OCI-LY7 (cell line): ENCODE measurements around the gene TLE3. TPM values are rescaled to one million over a fixed set of nuclear protein-coding genes. Genes with fewer than 3 reads are reported as not detected.

Experiments used
- BruUV-seq: library from RNA; stranded (reverse); fragments of 400-500 nt; replicated peaks from 2 replicates; lab custom pipeline; 2021; lab: Mats Ljungman, UMichigan
- CTCF ChIA-PET: fragments of 300-600 bp; sonication (Branson Sonifier 250); formaldehyde crosslinking; loops from one replicate; lab custom pipeline; 2022; ENCODE audit warnings: antibody characterized with exemption; ENCODE audit not compliant: unreplicated experiment; lab: Charles Lee
- POLR2A ChIA-PET: fragments of 300-600 bp; sonication (Branson Sonifier 250); formaldehyde crosslinking; loops from one replicate; lab custom pipeline; 2022; ENCODE audit warnings: antibody characterized with exemption; lab: Charles Lee
- DNase-seq: peaks from one replicate; pipeline ENCODE4 v3.0.0-alpha.2; 2015; ENCODE audit warnings: low spot score
- H2AFZ ChIP-seq: fragments of 200-600 bp; sonication (generic), shearing (Covaris generic); 2 replicates; pipeline ENCODE4 v1.6.1; 2014; ENCODE audit warnings: mild to moderate bottlenecking, antibody characterized with exemption, low read length, moderate library complexity
- H3K27ac ChIP-seq: fragments of 200-600 bp; sonication (generic); 2 replicates; pipeline ENCODE4 v1.5.1; 2014; ENCODE audit warnings: mixed run types, low read depth, mild to moderate bottlenecking, moderate library complexity, low read length, inconsistent platforms; ENCODE audit not compliant: poor library complexity, severe bottlenecking
- H3K36me3 ChIP-seq: fragments of 200-600 bp; sonication (generic); 2 replicates; pipeline ENCODE4 v1.6.1; 2014; ENCODE audit warnings: mild to moderate bottlenecking, antibody characterized with exemption, low read length, moderate library complexity, mixed read lengths; ENCODE audit not compliant: insufficient read depth
- H3K4me1 ChIP-seq: fragments of 200-600 bp; sonication (generic); 2 replicates; pipeline ENCODE4 v1.5.1; 2014; ENCODE audit warnings: mild to moderate bottlenecking, low read length; ENCODE audit not compliant: insufficient read depth, poor library complexity, severe bottlenecking
- H3K4me2 ChIP-seq: fragments of 200-600 bp; sonication (generic); 2 replicates; pipeline ENCODE4 v1.6.1; 2014; ENCODE audit warnings: mild to moderate bottlenecking, low read length
- H3K4me3 ChIP-seq: fragments of 200-600 bp; sonication (generic); 2 replicates; pipeline ENCODE4 v1.5.1; 2014; ENCODE audit warnings: mild to moderate bottlenecking, low read depth, low read length; ENCODE audit not compliant: poor library complexity, severe bottlenecking
- H3K79me2 ChIP-seq: fragments of 200-600 bp; sonication (generic); 2 replicates; pipeline ENCODE4 v1.6.1; 2016; ENCODE audit warnings: low read depth, mild to moderate bottlenecking, low read length, moderate library complexity, mixed read lengths; ENCODE audit not compliant: insufficient read depth
- H3K9me2 ChIP-seq: fragments of 200-600 bp; sonication (generic); 2 replicates; pipeline ENCODE4 v1.6.1; 2016; ENCODE audit warnings: mild to moderate bottlenecking, low read length, mixed read lengths; ENCODE audit not compliant: insufficient read depth
- H3K9me3 ChIP-seq: fragments of 200-600 bp; sonication (generic); 2 replicates; pipeline ENCODE4 v1.6.1; 2014; ENCODE audit warnings: mild to moderate bottlenecking, mixed run types, low read length, mixed read lengths
- H4K20me1 ChIP-seq: fragments of 200-600 bp; sonication (generic); 2 replicates; pipeline ENCODE4 v1.6.1; 2014; ENCODE audit warnings: mild to moderate bottlenecking, antibody characterized with exemption, low read length, moderate library complexity, mixed read lengths; ENCODE audit not compliant: insufficient read depth
- EZH2phosphoT487 ChIP-seq: fragments of 200-600 bp; sonication (generic); IDR thresholded peaks from 2 replicates; pipeline ENCODE4 v1.6.1; 2018; ENCODE audit warnings: low read depth, borderline replicate concordance, mild to moderate bottlenecking, mixed run types, antibody characterized with exemption, low read length, moderate library complexity, mixed read lengths
- intact Hi-C: fragments of 100-400 bp; cut with micrococcal nuclease; formaldehyde crosslinking; loops from one replicate; pipeline ENCODE4 v1.10.0; 2022; ENCODE audit not compliant: unreplicated experiment
- total RNA-seq, 2 experiments: library from RNA; depleted of rRNA in 1 of 2; stranded (reverse); fragments of >200 nt in 1 of 2; shearing (Covaris generic) in 1 of 2; gene quantifications; 2 replicates each; pipeline ENCODE4 v1.2.3, GENCODE V29; 2014 to 2022
- TF ChIP-seq, protein P1 (sequence below): fragments of 200-600 bp; sonication (generic); conservative IDR thresholded peaks from 2 replicates; pipeline ENCODE4 v1.5.1; 2014; ENCODE audit warnings: mild to moderate bottlenecking, antibody characterized with exemption, low read length, moderate library complexity, mixed read lengths

Gene TLE3
- total RNA-seq, 2 experiments from 2014 or later = 31.9 to 37.9 TPM

DNA sequence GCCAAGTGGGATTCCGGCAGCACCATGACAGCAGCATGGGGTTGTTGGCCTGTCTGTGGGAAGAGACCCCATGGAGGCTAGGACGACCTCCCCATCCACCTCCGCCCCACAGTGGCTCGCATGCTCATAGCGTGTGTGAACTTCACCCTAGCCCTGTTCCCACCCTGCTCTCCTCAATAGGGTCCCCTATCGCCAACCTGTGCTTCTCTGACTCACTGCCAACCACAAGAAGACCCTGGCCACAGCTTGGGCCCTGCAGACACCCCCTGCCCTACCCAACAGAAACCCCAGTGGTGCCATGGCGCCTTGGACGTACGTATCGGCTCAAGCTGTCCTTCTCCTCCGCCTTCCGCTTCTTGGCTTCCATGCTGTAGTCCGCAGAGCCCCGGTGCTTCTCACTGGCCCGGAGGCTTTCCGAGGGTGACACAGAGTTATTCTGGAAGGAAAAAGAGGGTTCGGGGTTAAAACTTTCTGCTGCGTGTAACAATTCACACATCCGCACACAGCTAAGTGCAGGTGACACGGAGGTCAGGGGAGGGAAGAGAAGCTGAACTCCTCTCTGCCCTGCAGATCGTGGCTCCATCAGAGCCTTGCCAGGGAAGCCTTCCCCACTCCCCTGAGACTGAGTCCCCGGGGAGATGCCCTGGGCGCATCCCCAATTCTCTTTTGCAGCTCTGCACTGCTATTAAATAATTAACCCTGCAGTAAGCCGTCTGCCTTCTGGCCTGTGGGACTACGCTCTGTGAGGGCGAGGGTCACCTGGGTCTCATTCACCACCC lies 37.3 kb downstream of the TLE3 start:
- H3K9me3 ChIP-seq = no peaks in the 10 kb centered on the region
- no peak overlapping the region for H3K4me3 ChIP-seq
- CTCF ChIA-PET = no interaction called here
- no TSS peak for BruUV-seq
- H3K4me2 ChIP-seq = no peak overlapping the region
- TF ChIP-seq, protein P1, sequence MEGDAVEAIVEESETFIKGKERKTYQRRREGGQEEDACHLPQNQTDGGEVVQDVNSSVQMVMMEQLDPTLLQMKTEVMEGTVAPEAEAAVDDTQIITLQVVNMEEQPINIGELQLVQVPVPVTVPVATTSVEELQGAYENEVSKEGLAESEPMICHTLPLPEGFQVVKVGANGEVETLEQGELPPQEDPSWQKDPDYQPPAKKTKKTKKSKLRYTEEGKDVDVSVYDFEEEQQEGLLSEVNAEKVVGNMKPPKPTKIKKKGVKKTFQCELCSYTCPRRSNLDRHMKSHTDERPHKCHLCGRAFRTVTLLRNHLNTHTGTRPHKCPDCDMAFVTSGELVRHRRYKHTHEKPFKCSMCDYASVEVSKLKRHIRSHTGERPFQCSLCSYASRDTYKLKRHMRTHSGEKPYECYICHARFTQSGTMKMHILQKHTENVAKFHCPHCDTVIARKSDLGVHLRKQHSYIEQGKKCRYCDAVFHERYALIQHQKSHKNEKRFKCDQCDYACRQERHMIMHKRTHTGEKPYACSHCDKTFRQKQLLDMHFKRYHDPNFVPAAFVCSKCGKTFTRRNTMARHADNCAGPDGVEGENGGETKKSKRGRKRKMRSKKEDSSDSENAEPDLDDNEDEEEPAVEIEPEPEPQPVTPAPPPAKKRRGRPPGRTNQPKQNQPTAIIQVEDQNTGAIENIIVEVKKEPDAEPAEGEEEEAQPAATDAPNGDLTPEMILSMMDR = no peak
- no peak for TF ChIP-seq EZH2phosphoT487
- H3K27ac ChIP-seq = no peak overlapping the region
- no peaks in the 10 kb centered on the region for H4K20me1 ChIP-seq
- H3K79me2 ChIP-seq = no peaks in the 10 kb centered on the region
- POLR2A ChIA-PET = no interaction called here
- H2AFZ ChIP-seq = no peak overlapping the region
- DNase-seq = no peak
- intact Hi-C loops = no loop called here
- no peaks in the 10 kb centered on the region for H3K9me2 ChIP-seq
- no peaks in the 10 kb centered on the region for H3K4me1 ChIP-seq
- peaks cover 90% of the 10 kb centered on the region for H3K36me3 ChIP-seq

GRCh38 chr15:70059476-70060213 lies 38.1 kb downstream of the TLE3 start:
- intact Hi-C loops = no loop called here
- H3K27ac ChIP-seq = no peak overlapping the region
- no peak for DNase-seq
- no peaks in the 10 kb centered on the region for H3K4me1 ChIP-seq
- no peak overlapping the region for H2AFZ ChIP-seq
- CTCF ChIA-PET = no interaction called here
- H3K79me2 ChIP-seq = no peaks in the 10 kb centered on the region
- H3K36me3 ChIP-seq = peaks cover 91% of the 10 kb centered on the region
- no peaks in the 10 kb centered on the region for H4K20me1 ChIP-seq
- no peak overlapping the region for H3K4me2 ChIP-seq
- BruUV-seq = no TSS peak
- TF ChIP-seq, protein P1 = no peak
- no peak for TF ChIP-seq EZH2phosphoT487
- no peak overlapping the region for H3K4me3 ChIP-seq
- H3K9me2 ChIP-seq = no peaks in the 10 kb centered on the region
- no peaks in the 10 kb centered on the region for H3K9me3 ChIP-seq
- POLR2A ChIA-PET = no interaction called here
